ENCODE measurements around the gene TMEM201.

TMEM201 gene

GRCh38 chr1:9596415-9597123 lies 7.9 kb downstream of the TMEM201 start:
- TF ChIP-seq REST (IDR thresholded peaks at IDR 0.05; ENCODE audit: insufficient read depth in 1 of 2, low read depth in 2 of 2, low read length in 2 of 2) (no peak), FOXP2 (optimal IDR thresholded peaks at IDR 0.05; ENCODE audit: borderline replicate concordance, extremely low read depth, extremely low read length, insufficient read depth) (no peak), POLR2AphosphoS5 (IDR thresholded peaks at IDR 0.05; ENCODE audit: low read depth, low read length) (no peak), SIN3A (IDR thresholded peaks at IDR 0.05; ENCODE audit: borderline replicate concordance, insufficient read depth, low read length) (no peak), TAF1 (IDR thresholded peaks at IDR 0.05; ENCODE audit: borderline replicate concordance, insufficient read depth, low read length) (no peak)

GRCh38 chr1:9597361-9598315 lies 8.9 kb downstream of the TMEM201 start:
- TF ChIP-seq REST (IDR thresholded peaks at IDR 0.05; ENCODE audit: insufficient read depth in 1 of 2, low read depth in 2 of 2, low read length in 2 of 2), result no peak
- no peak for TF ChIP-seq SIN3A (IDR thresholded peaks at IDR 0.05; ENCODE audit: borderline replicate concordance, insufficient read depth, low read length)
- TF ChIP-seq POLR2AphosphoS5 (IDR thresholded peaks at IDR 0.05; ENCODE audit: low read depth, low read length), result no peak
- TF ChIP-seq TAF1 (IDR thresholded peaks at IDR 0.05; ENCODE audit: borderline replicate concordance, insufficient read depth, low read length), result no peak
- no peak for TF ChIP-seq FOXP2 (optimal IDR thresholded peaks at IDR 0.05; ENCODE audit: borderline replicate concordance, extremely low read depth, extremely low read length, insufficient read depth)

GRCh38 chr1:9598316-9598700 lies 9.6 kb downstream of the TMEM201 start:
- TF ChIP-seq SIN3A (IDR thresholded peaks at IDR 0.05; ENCODE audit: borderline replicate concordance, insufficient read depth, low read length) (no peak), TAF1 (IDR thresholded peaks at IDR 0.05; ENCODE audit: borderline replicate concordance, insufficient read depth, low read length) (no peak), POLR2AphosphoS5 (IDR thresholded peaks at IDR 0.05; ENCODE audit: low read depth, low read length) (no peak), FOXP2 (optimal IDR thresholded peaks at IDR 0.05; ENCODE audit: borderline replicate concordance, extremely low read depth, extremely low read length, insufficient read depth) (no peak), REST (IDR thresholded peaks at IDR 0.05; ENCODE audit: insufficient read depth in 1 of 2, low read depth in 2 of 2, low read length in 2 of 2) (no peak)

- no peak for TF ChIP-seq TAF1 (IDR thresholded peaks at IDR 0.05; ENCODE audit: borderline replicate concordance, insufficient read depth, low read length)
- TF ChIP-seq SIN3A (IDR thresholded peaks at IDR 0.05; ENCODE audit: borderline replicate concordance, insufficient read depth, low read length), result no peak
- no peak for TF ChIP-seq POLR2AphosphoS5 (IDR thresholded peaks at IDR 0.05; ENCODE audit: low read depth, low read length)
- TF ChIP-seq REST (IDR thresholded peaks at IDR 0.05; ENCODE audit: insufficient read depth in 1 of 2, low read depth in 2 of 2, low read length in 2 of 2), result no peak
- no peak for TF ChIP-seq FOXP2 (optimal IDR thresholded peaks at IDR 0.05; ENCODE audit: borderline replicate concordance, extremely low read depth, extremely low read length, insufficient read depth)
Measured at GRCh38 chr1:9599741-9600140, 11.0 kb downstream of the TMEM201 start.

Data from PFSK-1 (cell line).